Cardiac septum (tissue), 1 donor: ENCODE data around the gene TARBP2. TPM values are rescaled to one million over a fixed set of nuclear protein-coding genes. Genes with fewer than 3 reads are reported as not detected.
"Not testable (repeated sequence)": the region's sequence is repeated elsewhere in the genome, so short reads cannot be mapped to it uniquely, and the experiment has no call there.

ENCODE experiments used
- DNase-seq: peaks from one replicate; pipeline ENCODE4 v3.0.0-alpha.2; 2020; ENCODE audit warnings: low spot score
- intact Hi-C: fragments of 100-400 bp; cut with DNase I; formaldehyde crosslinking; loops from one replicate; pipeline ENCODE4 v1.14.0; 2022
- total RNA-seq: library from RNA; stranded (reverse); fragmentation: NEBNext Ultra II Directional; extraction: Animal tissue kit (Norgen Biotek cat#: 25700); gene quantifications from one replicate; pipeline ENCODE4 v1.2.1, GENCODE V29; 2021
- donor health status: DM: no; HTN: no; CAD: no.

TARBP2 gene
- total RNA-seq, 1 donor from 2014 or later = 11.6 TPM

- intact Hi-C loops = no loop called here
- no peak for DNase-seq
Measured at GRCh38 chr12:53539526-53539925, 38.4 kb downstream of the TARBP2 start.

DNA sequence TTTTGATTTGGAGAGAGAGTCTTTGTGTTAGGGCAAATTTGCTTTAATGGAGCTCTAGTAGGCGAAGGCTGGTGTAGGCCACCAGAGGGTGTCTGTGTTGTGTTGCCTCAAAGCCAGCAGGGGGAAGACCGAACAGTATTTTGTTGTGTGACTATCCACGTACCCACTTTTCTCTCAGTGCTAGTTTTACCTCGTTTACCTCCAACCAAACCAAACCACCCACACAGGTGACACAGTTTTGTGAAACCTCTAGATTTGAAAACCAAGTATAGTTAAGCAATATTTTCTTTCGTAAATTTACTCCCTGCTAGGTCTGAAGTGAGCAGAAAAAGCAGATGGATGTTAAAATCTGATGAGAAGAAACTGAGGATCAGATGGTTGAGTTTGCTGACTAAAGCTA, 42.5 kb downstream of the TARBP2 start:
- intact Hi-C loops = loop anchor here (1.0 to 10.0 kb wide), 3 partner anchors 84 to 201 kb away; partner anchors contain the start of genes ATF7 and ATP5MC2
- DNase-seq = no peak

GRCh38 chr12:53548354-53548753, 47.3 kb downstream of the TARBP2 start:
- intact Hi-C loops = loop anchor here (10.0 kb wide), 1 partner anchor 196 kb away; no protein-coding TSS in a partner anchor
- DNase-seq = not testable (repeated sequence)

DNA sequence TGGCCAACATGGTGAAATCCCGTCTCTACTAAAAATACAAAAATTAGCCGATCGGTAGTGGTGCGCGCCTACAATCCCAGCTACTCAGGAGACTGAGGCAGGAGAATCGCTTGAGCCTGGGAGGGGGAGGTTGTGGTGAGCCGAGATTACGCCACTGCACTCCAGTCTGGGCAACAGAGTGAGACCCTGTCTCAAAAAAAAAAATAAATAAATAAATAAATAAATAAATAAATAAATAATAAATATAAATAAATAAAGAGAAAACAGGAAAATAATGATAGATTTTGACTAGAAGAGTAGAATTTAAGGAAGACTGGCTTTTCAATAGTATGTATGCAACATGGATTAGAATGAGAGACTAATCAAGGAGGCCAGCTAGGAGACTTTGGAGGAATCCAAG, 49.0 kb downstream of the TARBP2 start:
- intact Hi-C loops, DNase-seq: not testable (repeated sequence)

DNA sequence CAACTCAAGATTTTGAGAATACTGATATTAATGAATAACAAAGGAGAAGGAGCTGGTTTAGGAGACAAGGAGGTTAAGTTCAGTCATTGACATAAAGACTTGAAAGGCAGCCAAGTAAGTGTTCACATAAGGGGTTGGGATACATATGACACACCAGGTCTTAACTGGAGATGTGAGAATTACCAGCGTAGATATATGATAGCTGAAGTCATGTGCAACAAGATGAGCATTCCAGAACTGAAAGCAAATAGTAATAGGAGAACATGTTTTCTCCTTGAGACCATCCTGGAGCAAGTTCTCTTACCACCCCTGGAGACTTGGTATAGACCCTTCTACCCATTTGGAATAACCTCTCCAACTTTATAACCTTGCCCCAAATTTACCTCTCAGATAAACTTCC, 49.5 kb downstream of the TARBP2 start:
- intact Hi-C loops = no loop called here
- DNase-seq = no peak

DNA sequence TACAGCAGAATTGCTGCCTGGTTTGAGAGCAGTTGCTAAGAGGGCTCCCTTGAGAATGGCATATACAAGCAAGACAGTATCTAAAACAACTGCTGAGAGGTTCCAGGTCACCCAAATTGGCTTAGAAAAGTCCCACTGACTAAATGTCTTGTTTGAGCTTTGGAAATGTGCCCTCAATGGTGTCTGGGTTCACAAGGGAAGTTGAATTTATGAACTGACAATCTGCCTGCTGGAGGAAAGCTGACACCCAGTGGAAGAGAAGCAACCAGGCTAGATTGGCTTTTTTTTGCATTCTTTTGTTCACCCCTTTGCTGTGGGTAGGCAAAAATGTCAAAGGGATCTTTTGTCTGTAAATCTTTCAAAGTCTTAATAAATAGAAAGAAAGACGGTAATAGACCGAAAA, 50.8 kb downstream of the TARBP2 start:
- DNase-seq = no peak
- intact Hi-C loops = no loop called here

- intact Hi-C loops = no loop called here
- DNase-seq = no peak
Measured at GRCh38 chr12:53552361-53553327, 51.6 kb downstream of the TARBP2 start.

Other genes starting within 250 kb of the TARBP2 start
- 0.16 TPM for gene ESPL1, start 233.0 kb upstream of the TARBP2 start, total RNA-seq
- gene PFDN5, start 205.7 kb upstream of the TARBP2 start, total RNA-seq = 322 TPM
- 29.5 TPM for gene MYG1, start 201.6 kb upstream of the TARBP2 start, total RNA-seq
- gene AAAS, start 179.7 kb upstream of the TARBP2 start, total RNA-seq = 39.8 TPM
- not detected for gene SP7, start 164.9 kb upstream of the TARBP2 start, total RNA-seq
- gene SP1, start 121.1 kb upstream of the TARBP2 start, total RNA-seq = 31.3 TPM
- 0.43 TPM for gene AMHR2, start 77.4 kb upstream of the TARBP2 start, total RNA-seq
- 61.5 TPM for gene PRR13, start 59.5 kb upstream of the TARBP2 start, total RNA-seq
- gene PCBP2, start 49.2 kb upstream of the TARBP2 start, total RNA-seq = 520 TPM
- 7.0 TPM for gene MAP3K12, start 1.8 kb upstream of the TARBP2 start, total RNA-seq
- not detected for gene NPFF, start 6.2 kb downstream of the TARBP2 start, total RNA-seq
- gene ATF7, start 125.1 kb downstream of the TARBP2 start, total RNA-seq = 33.5 TPM
- 365 TPM for gene ATP5MC2, start 174.8 kb downstream of the TARBP2 start, total RNA-seq
- gene CALCOCO1, start 226.2 kb downstream of the TARBP2 start, total RNA-seq = 158 TPM